Activated T-helper 9 cell treated with anti-CD3 and anti-CD28 coated beads, Interleukin-2, amount 50 U/mL, for 16 hours (primary cell): ENCODE measurements around the gene HCFC1.
"Not testable (repeated sequence)": the region's sequence is repeated elsewhere in the genome, so short reads cannot be mapped to it uniquely, and the experiment has no call there.

Experiments
- DNase-seq: peaks from one replicate; pipeline ENCODE4 v3.0.0-alpha.2; 2020; ENCODE audit warnings: low read depth

HCFC1 gene

DNA sequence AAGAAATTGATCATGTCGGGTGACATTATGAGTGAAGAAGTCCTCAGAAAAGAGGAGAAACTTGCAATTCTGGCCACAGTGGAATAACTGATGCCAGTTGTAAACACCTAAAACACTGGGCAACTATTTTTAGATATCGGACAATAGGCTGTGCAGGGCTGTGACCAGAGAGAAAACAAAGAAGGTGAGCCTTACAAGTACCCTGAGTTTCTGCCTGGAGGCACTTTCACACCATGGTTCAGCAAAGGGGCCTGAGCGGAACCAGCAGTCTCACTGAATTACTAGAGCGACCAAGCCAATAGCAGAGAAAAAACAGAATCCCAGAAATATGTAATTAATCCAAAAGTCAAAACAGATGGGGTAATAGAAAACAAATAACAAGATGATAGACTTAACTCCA lies 36.9 kb upstream of the HCFC1 start:
- DNase-seq: no peak

DNA sequence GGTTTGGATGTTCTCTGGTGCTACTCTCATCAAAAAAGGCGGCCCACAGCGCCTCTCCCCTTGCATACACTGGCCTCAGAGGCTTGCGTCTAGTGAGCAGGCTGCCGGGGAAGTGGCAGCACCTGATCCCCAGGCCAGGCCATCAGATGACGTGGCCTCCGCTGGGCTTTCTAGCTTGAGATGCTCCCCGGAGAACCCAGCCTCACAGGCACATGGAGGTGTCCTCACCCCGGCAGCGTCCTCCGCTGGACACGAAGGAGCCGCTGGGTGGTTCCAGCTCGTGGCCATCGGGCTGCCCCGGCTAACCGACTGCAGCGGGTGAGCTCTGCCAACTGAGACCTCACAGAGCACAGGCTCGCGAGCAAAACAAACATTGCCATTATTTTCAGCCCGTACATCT lies 35.3 kb upstream of the HCFC1 start:
- no peak for DNase-seq

DNA sequence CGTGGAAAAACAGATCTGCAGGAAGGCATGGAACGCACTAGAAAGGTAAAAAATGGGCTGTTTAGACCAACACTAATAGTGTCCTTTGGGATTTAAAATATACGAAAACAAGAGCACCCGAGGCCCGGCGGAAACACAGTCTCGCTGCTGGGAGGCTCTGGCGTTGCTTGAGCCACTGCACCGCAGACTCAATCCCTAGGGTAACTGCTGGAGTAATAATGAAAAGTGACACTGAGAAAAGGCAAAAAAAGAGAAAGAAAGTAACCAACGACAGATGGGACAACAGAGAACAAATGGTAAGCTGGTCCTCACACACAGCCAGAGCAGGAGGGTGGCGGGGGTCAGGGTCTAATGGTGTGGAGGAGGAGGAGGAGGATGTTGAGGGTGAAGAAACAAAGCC lies 32.7 kb upstream of the HCFC1 start:
- DNase-seq: no peak

DNA sequence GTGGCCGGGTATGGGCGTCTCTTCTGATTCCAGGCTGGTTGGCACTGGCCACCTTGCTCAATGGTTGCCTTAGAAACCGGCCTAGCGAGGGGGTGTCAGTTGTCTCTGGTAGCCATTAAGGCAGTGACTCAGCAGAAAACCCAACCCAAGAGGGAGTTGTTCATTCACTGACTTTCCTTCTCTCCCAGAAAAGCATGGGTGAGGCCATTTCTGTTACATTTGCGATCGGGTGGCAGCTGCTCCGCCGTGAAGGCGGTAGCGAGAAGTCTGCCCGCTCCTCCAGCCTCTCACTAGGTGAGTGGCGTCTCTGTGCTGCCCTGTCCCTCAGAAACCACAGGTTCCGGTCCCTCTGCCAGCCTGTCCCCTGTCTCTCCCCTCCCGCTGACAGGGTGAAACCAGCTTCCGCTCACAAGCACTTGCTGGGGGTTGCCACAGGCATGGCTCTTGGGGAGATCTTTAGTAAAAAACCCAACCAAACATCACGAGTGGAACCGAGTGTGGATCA lies 30.6 kb upstream of the HCFC1 start:
- DNase-seq: no peak

DNA sequence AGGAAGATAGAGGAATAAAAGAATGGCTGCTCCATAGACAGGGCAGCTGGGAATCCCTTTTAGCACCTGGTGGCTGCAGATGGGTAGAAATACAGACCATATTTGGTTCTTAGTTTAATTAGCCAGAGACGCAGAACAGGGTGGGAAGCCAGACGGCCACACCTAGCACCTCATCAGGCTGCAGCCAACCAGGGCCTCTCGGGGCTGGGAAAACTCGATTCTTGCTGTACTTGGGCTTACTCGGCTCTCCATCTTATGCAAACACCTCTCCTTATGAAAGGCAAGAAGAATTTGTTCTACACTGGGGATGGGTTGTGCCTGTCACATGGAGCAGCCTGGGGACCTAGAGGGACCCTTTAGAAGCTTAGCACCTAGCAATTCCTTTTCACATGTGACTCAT lies 28.4 kb upstream of the HCFC1 start:
- no peak for DNase-seq

DNA sequence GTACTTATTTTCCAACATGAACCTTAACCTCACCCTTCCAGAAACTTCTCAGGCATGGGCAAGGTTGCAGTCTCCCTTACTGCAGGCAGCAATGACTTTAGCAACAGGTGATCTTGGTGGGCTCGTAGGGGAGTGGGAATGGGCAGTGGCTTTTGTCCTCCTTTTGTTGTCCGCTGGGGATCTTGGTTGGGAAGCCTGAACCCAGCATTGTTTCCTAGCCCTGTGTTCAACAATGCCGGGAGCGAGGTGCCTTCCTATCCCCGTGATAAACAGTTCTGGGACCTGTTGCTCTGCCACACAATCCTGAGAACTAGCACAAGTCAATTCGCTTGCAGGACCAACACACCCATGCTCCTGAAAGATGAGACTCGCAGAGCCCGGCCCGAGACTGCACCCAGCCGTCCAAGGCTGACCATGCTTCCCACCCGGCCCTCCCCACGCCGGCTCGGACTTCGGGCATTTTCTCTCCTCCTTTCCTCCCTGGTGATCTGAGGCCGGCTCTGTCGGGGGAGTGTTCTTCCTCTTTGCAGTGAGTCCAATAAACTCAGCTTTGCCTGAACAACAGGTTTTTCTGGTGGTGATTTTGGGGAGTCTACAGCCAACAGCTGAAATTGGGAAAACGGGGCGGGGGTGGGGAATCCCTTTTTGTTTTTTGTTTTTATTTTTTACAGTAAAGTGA lies 27.9 kb upstream of the HCFC1 start:
- DNase-seq: no peak

DNA sequence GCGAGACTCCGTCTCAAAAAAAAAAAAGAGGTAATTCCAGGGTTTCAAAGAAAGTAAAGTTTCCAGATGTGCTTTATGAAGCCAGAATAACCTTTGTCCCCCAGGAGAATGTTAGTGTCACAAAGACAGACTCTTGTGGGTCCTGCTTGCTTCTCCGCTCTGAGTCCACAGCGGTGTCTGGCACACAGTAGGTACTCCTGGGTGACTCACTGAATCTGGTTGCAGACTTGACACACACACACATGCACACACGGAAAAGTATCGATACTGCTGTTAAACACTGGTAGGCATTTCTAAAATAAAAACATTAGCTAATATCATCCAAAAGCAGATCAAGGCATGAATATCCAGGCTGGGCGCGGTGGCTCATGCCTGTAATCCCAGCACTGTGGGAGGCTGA lies 23.9 kb upstream of the HCFC1 start:
- no peak for DNase-seq

DNA sequence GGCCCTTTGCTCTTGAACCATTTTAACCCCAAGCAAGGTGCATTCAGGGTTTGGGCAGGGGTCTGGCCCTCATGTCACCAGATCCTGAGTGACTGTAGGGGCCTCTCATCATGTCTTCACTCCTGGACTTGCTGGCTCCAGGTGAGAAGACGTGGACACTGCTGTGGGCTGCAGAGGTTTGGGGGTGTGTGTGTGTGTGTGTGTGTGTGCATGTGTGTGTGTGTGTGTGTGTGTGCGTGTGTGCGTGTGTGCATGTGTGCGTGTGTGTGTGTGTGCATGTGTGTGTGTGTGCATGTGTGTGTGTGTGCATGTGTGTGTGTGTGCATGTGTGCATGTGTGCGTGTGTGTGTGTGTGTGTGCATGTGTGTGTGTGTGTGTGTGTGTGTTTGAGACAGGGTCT lies 22.8 kb upstream of the HCFC1 start:
- not testable (repeated sequence) for DNase-seq

DNA sequence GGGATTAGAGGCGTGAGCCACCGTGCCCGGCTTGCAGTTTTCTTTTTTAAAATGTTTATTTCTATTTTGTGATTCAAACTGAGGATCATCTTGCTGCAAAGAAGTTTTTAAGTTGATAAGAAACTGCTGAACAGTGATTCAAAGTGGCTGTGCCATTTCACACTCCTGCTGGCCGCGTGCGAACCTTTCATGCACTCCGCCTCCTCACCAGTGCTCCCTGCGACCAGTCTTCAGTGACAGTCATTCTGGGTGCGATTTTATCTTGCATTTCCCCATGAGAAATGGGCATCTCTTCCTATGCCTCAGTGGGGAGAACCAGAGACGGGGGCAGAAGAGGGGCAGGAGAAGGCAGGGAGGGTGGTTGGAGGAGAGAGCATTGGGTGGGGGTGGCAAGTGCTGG lies 22.4 kb upstream of the HCFC1 start:
- DNase-seq: no peak

DNA sequence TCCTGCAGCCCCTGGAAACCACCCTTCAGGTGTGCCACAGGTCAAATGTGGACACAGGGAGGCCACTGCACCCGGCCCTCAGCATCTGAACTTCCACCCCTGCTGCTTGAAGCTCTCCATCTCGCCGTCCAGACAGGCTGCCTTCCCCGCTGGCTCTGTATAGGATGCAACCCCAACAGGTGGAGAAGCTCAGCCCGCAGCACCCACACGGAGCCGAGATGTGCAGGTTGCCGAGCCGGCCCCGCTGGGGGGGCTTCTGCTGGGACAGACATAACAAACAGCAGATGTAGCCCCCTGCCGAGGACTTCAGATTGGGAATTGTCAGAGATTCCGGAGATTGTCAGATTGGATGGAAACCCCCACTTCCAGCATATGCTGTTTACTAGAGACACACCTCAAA lies 21.5 kb upstream of the HCFC1 start:
- no peak for DNase-seq

DNA sequence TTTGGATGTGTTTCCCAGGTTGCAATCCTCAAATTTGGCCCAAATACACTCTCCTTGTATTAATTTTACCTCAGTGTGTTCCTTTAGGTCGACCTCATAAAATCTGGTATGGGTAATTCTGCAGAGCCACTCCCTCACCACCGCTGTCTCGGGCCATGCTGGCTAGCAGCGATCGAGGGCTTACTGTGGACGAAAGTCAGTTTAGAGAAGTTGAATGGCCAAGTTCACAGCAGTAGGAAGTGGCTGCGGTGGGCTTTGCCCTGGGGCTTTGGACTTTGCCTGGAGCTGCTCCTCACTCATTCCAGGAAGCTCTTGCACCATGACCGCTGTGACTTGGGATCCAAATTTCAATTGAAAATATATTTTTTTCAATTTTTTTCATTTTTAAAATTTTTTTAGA lies 20.6 kb upstream of the HCFC1 start:
- DNase-seq: no peak

DNA sequence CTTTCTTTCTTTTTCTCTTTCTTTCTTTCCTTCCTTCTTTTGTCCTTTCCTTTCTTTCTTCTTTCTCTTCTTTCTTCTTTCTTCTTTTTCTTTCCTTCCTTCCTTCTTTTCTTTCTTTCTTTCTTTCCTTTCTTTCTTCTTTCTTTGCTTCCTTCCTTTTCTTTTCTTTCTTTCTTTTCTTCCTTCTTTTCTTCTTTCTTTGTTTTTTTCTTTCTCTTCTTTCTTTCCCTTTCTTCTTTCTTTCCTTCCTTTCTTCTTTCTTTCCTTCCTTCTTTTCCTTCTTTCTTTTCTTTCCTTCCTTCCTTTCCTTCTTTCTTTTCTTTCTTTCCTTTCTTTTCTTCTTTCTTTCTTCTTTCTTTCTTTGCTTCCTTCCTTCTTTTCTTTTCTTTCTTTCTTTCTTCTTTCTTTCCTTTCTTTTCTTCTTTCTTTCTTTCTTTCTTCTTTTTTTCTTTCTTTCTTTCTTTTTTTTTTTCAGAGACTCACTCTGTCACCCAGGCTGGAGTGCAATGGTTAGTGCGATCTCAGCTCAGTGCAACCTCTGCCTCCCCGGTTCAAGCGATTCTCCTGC lies 19.5 kb upstream of the HCFC1 start:
- DNase-seq: no peak

DNA sequence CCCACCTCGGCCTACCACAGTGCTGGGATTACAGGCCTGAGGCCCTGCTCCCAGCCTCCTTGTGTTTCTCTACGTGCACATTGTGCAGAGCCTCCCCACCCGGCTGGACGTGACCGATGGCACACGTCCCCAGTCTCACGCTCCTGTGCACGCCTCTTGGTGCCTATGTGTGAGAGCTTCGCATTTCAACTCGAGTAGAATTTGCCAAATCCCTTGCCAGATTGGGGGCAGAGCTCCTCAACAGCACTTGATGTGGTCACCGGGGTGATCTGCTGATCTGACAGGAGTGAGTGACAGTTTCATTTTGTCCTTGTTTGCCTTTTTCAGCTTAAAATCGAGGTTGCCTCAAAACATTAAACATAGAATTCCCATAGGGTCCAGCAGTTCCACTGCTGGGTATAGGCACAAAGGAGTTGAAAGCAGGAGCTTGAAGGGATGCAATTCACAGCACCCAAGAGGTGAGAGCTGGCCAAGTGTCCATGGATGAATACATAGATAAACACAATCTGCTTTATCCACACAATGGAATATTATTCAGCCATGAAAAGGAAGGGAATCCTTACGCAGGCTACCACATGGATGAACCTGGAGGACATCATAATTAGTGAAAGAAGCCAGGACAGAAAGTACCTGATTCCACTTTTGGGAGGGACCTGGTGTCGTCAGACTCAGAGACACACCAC lies 18.5 kb upstream of the HCFC1 start:
- no peak for DNase-seq

DNA sequence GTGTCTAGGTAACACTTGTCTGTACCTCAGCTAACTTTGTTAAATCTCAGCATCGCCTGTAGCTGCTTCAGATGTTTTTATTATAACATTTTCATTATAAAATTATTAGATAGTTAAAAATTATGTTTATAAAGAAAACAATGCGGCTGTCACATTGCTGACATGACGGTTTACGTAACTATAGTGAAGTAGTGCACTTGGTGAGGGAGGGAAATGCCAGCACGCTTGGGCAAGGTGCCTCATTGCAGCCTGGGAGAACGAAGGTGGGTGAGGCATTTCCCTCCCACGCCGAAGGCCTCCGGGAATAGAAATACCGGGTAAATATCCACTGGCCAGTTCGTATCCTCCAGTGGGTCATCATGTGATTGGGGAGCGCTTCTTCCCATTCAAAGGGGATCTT lies 16.9 kb upstream of the HCFC1 start:
- no peak for DNase-seq

DNA sequence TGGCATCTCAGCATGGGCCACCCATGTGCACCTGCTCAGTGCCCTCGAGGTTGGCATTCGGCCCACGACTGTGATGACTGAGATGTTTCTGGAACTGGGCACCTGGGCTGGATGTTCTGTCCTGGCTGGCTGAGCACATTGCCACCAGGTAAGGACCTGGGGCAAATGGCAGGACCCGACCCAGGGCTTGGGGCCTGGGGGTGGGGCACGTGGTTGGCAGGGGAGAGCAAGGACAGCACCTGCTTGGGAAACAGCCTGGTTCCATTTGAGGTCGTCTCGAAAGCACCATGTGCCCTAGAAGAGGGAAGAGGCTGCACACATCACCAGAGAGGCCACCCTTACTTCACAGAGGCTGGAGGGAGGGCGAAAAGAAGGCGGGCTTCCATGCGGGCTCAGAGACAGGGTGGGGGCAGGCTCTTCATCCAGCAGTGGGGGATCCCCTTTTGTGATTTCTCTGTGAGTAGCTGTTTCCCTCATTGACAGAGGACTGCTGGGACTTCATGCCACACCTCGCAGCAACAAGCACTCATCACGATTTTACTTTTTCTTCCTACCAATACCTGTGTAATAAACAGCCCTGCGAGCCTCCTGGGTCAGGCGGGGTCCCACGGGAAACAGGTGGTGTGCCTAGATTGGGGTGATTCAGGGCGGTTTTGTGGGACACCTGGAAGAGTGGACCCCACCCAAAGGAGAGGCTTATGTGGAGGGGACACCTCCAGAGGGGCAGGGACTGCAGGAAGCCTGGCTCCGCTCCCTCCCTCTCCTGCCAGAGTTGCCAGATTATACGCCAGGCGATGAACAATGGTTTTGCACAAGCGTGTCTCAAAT lies 12.9 kb upstream of the HCFC1 start:
- no peak for DNase-seq

DNA sequence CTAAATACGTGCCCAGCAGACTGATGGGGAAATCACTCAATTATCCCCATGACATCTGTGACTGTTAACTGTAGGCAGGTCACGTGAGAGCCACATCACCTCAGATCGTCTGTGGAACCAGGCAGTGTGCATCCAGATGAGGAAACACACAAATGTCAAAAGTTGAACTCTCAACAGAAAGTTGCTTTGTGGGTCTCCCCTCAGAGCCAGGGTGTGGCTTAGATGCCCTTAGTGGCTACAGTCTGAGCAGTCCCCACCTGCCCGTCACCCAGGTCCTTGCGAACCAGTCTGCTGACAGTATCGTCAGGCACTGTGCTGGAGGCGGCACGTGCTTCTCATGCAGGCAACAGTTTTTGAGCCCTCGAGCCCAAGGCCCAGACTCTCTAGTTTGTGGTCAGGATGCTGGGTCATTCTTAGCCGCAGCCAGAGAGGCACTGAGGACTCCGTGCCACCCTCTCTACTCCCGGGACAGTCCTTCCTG lies 11.7 kb upstream of the HCFC1 start:
- no peak for DNase-seq

DNA sequence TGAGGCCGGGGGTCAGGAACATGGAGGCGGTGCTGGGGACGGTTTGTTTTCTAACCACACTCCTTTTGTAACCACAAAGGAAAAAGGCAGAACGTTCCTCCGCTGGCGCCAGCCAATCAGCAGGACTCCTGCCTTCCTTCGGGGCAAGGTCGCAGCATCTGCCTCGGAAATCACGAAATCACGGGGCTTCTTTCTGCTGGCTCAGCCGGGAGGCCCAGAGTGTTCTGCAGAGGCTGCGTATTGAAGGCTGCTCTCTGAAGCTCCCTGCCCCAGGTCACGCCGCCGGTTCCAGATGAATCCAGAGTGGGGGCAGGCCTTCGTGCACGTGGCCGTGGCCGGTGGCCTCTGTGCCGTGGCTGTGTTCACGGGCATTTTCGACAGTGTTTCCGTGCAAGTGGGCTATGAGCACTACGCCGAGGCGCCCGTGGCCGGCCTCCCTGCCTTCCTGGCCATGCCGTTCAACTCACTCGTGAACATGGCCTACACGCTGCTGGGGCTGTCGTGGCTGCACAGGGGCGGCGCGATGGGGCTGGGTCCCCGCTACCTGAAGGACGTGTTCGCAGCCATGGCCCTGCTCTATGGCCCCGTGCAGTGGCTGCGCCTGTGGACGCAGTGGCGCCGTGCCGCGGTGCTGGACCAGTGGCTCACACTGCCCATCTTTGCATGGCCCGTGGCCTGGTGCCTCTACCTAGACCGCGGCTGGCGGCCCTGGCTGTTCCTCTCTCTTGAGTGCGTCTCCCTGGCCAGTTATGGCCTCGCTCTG lies 10.3 kb upstream of the HCFC1 start:
- DNase-seq: no peak

DNA sequence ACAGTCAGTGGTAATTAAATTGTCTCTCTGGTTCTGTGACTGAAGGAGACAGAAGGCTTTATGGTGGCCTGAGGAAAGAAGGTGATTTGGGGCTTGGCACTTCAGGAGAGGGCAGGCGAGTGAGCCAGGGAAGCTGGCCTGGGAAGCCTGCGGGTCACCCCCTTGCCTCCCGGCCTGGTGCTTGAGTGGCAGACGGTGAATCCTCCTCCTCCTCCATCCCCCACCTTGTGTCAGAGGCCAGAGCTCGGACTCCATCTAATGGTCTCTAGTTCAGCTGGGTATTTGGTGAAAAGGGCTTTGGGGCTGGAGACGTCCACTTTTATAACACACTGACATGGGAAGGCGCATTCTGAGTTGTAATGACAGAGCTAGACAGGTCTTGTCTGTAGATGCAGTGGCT lies 9.6 kb upstream of the HCFC1 start:
- DNase-seq: no peak

DNA sequence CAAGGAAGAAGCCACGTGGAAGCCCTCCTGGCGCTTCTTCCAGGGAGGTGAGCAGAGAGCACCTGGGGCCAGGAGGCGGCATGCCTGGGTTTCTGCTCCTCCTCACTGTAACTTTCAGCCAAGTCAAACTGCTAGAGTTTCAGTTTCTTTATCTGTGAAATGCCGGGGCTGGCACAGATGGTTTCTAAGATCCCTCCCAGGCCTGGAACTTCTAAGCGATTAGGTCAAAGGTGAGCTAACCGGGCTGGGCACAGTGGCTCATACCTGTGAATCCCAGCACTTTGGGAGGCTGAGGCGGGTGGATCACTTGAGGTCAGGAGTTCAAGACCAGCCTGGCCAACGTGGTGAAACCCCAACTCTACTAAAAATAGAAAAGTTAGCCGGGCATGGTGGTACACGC lies 8.8 kb upstream of the HCFC1 start:
- not testable (repeated sequence) for DNase-seq

DNA sequence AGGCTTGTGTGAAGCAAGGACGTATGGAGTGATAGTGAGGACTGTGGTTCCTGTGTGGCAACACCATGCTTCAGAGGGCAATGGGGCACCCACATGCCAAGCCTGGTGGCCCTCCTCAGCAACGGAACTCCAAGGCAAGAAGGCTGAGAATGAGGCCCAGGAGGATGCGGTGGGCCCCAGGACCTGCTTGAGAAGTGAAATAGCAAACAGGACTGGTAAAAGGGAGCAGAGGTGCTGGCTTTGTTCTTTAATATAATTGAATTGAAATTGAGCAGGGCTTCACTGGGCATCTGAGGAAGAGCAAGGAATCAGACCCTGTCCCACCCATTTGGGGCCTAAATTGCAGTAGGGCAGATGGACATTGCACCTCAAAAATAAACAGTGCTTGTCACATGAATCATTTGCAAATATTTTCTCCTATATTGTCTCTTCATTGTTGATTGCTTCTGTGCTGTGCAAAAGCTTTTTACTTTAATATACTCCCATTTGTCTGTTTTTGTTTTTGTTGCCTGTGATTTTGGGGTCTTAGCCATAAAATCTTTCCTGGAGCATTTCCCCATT lies 3.2 kb upstream of the HCFC1 start:
- no peak for DNase-seq

DNA sequence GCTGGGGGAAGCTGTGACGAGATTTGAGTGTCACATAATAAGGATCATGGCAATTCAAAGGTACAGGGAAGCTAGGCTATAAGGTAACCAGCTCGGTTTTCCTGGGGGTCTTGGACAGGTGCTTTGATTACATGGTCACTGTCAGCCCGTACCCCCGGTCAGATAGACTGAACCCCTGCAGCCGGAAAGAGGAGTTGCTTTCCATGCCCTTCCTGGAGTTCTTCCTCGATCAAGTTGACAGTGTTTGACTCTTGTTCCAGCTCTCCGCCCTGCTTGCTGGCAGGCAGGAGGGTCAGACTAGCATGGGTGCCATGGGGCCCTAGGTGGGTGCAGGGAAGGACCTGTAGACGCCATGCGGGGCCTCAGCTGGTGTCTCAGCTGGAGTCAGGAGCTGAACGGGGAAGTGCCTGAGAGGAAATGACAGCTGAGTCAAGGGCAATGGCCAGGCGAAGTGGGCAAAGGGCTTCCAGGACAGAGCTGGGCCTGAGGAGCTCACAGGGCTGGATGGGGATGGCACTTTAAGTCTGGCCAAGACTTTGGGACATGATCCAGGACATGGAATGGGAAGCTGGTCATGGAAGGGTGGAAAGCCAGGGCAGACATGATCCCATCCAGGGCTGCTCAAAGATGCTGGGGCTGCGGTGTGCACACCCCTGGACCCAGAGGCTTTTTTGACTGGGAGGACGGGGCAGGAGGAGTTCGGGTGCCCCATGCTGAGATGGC lies 2.5 kb upstream of the HCFC1 start:
- DNase-seq: no peak
